ENCODE measurements around the gene GLOD5. TPM values are rescaled to one million over a fixed set of nuclear protein-coding genes. Genes with fewer than 3 reads are reported as not detected.
A peak's percentile ranks its signal among the peaks of the same experiment; 100 is the strongest.

Gene GLOD5
- total and polyA plus RNA-seq, 11 donors = not detected

- intact Hi-C loops (cut with DNase I) = loop anchor here in 7 of 10 donors (1.0 to 10.0 kb wide), 5 partner anchors 40 to 68 kb away; partner anchors contain the start of genes HDAC6 (in 5 of the 7) and SUV39H1 (in 2 of the 7)
- H3K36me3 ChIP-seq = no peaks in the 10 kb centered on the region
- 7 to 59% (median 29%) methylated on average over 6 to 10 of the region's 10 CpGs for WGBS, 4 donors
- H3K27me3 ChIP-seq = no peaks in the 10 kb centered on the region
- DNase-seq = no peak
- peak overlapping the region in 7 of 12 donors; percentile 2 to 86 (median 12) for H3K27ac ChIP-seq
- no peak for TF ChIP-seq POLR2A (IDR thresholded peaks at IDR 0.05)
- TF ChIP-seq, protein P1, sequence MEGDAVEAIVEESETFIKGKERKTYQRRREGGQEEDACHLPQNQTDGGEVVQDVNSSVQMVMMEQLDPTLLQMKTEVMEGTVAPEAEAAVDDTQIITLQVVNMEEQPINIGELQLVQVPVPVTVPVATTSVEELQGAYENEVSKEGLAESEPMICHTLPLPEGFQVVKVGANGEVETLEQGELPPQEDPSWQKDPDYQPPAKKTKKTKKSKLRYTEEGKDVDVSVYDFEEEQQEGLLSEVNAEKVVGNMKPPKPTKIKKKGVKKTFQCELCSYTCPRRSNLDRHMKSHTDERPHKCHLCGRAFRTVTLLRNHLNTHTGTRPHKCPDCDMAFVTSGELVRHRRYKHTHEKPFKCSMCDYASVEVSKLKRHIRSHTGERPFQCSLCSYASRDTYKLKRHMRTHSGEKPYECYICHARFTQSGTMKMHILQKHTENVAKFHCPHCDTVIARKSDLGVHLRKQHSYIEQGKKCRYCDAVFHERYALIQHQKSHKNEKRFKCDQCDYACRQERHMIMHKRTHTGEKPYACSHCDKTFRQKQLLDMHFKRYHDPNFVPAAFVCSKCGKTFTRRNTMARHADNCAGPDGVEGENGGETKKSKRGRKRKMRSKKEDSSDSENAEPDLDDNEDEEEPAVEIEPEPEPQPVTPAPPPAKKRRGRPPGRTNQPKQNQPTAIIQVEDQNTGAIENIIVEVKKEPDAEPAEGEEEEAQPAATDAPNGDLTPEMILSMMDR (IDR thresholded peaks at IDR 0.05) = no peak
- H3K4me1 ChIP-seq = peaks cover 0 to 9% (median 2%) of the 10 kb centered on the region in 12 donors
- H3K4me3 ChIP-seq = peak overlapping the region in 8 of 12 donors; percentile 65 to 89 (median 72)
- peaks cover 0 to 2% (median 0%) of the 10 kb centered on the region in 12 donors for H3K9me3 ChIP-seq
- no peak for ATAC-seq
Observed at GRCh38 chrX:48736878-48737212, 24.7 kb upstream of the GLOD5 start.

GRCh38 chrX:48737213-48737938 lies 24.2 kb upstream of the GLOD5 start:
- H3K36me3 ChIP-seq = no peaks in the 10 kb centered on the region
- peaks cover 0 to 9% (median 2%) of the 10 kb centered on the region in 12 donors for H3K4me1 ChIP-seq
- 0 to 44% (median 18%) methylated on average over 43 to 48 of the region's 48 CpGs for WGBS, 4 donors
- intact Hi-C loops (cut with DNase I) = loop anchor here in 7 of 10 donors (1.0 to 10.0 kb wide), 5 partner anchors 40 to 67 kb away; partner anchors contain the start of genes HDAC6 (in 5 of the 7) and SUV39H1 (in 2 of the 7)
- DNase-seq (peak; percentile 91 to 95 (median 92)), ATAC-seq (peak; percentile 99 to 100 (median 99))
- peak overlapping the region; percentile 76 to 94 (median 88) for H3K27ac ChIP-seq
- H3K9me3 ChIP-seq = peaks cover 0 to 6% (median 0%) of the 10 kb centered on the region in 12 donors
- peak in 1 of 2 donors; percentile 58 for TF ChIP-seq POLR2A (IDR thresholded peaks at IDR 0.05)
- TF ChIP-seq, protein P1 (IDR thresholded peaks at IDR 0.05) = no peak
- H3K4me3 ChIP-seq = peak overlapping the region; percentile 19 to 89 (median 68)
- no peaks in the 10 kb centered on the region for H3K27me3 ChIP-seq

DNA sequence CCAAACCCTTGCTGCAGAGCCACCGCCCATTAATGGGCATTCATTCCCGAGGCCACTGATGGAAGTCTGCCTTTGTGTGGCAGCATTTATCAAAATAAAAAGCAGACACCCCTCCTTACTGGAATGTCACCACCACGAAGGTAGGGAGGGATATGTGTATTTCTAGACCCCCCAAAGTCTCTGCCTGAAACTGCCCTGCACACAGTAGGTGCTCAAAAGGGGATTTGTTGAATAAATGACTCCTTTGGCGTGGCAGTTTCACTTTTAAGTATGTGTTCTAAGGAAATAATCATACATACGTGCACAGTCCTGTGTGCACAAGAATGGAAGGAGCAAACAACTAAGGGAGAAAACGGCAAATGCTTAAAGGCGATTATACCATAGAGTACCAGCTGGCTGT lies 23.6 kb upstream of the GLOD5 start:
- no peak for ATAC-seq
- no peak for TF ChIP-seq POLR2A (IDR thresholded peaks at IDR 0.05)
- TF ChIP-seq, protein P1 (IDR thresholded peaks at IDR 0.05) = no peak
- H3K4me3 ChIP-seq = peak overlapping the region in 11 of 12 donors; percentile 19 to 89 (median 70)
- DNase-seq = no peak
- no peaks in the 10 kb centered on the region for H3K27me3 ChIP-seq
- H3K4me1 ChIP-seq = peaks cover 0 to 9% (median 2%) of the 10 kb centered on the region in 12 donors
- no peaks in the 10 kb centered on the region for H3K36me3 ChIP-seq
- WGBS, 4 donors = 45 to 69% (median 53%) methylated on average over 7 of the region's 7 CpGs
- peaks cover 0 to 6% (median 0%) of the 10 kb centered on the region in 12 donors for H3K9me3 ChIP-seq
- H3K27ac ChIP-seq = peak overlapping the region; percentile 76 to 94 (median 88)
- intact Hi-C loops (cut with DNase I) = loop anchor here in 7 of 10 donors (1.0 to 10.0 kb wide), 5 partner anchors 41 to 67 kb away; partner anchors contain the start of genes HDAC6 (in 5 of the 7) and SUV39H1 (in 2 of the 7)

DNA sequence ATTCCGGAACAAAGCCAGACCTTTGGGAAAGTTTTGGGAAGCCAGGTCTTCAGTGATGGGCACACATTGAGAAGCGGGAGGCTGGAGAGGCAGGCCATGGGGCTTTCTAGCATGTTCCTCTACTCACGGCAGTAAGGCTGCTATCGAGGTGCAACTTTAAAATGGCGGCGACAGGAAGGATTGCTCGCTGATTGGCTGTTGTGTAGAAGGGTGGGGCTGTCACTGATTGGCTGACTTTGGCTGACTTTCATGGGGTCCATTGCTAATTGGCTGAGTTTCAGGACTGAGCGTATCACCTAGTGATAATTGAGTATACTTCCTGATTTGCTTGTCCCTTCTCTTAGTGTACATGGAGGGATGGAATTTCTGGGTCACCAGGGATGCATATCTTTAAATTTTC lies 19.7 kb upstream of the GLOD5 start:
- TF ChIP-seq POLR2A (IDR thresholded peaks at IDR 0.05) = no peak
- ATAC-seq (no peak), DNase-seq (no peak)
- peaks cover 0 to 6% (median 0%) of the 10 kb centered on the region in 12 donors for H3K9me3 ChIP-seq
- no peaks in the 10 kb centered on the region for H3K27me3 ChIP-seq
- intact Hi-C loops (cut with DNase I) = loop anchor here in 1 of 10 donors (10.0 kb wide), 1 partner anchor 53 kb away; no protein-coding TSS in a partner anchor
- no peaks in the 10 kb centered on the region for H3K36me3 ChIP-seq
- no peak overlapping the region for H3K27ac ChIP-seq
- H3K4me3 ChIP-seq = no peak overlapping the region
- peaks cover 0 to 6% (median under 1%) of the 10 kb centered on the region in 12 donors for H3K4me1 ChIP-seq
- 91 to 95% (median 93%) methylated on average over 8 of the region's 8 CpGs for WGBS, 4 donors
